Measurements from ENCODE around the gene ZSCAN10. TPM values are rescaled to one million over a fixed set of nuclear protein-coding genes. Genes with fewer than 3 reads are reported as not detected.

Gene ZSCAN10
- total RNA-seq, 1 experiment from 2014 or later: 207 TPM

DNA sequence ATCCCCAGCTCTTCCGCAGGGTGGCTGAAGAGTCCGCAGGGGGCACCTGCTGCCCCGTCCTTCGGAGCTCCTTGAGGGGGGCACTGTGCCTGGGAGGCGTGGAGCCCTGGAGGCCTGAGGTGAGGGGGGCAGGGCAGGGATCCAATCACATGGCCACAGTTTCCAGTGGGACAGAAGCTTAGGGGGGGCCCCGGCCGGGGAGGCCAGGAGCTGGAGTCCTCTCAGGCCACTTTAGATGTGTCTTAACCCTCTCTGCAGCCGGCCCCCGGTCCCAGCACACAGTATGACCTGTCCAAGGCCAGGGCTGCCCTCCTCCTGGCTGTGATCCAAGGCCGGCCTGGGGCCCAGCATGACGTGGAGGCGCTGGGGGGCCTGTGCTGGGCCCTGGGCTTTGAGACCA, 46.6 kb upstream of the ZSCAN10 start:
- H3K9me3 Mint-ChIP-seq: no peaks in the 10 kb centered on the region
- Histone ChIP-seq H3K56ac (ENCODE audit: insufficient read length, low read depth, low read length) (no peak overlapping the region), H3K14ac (ENCODE audit: insufficient read depth, low read length) (no peak overlapping the region), H3K4me2 (ENCODE audit: insufficient read depth, insufficient read length, low read length) (no peak overlapping the region), H3K4me1 (ENCODE audit: insufficient read depth, low read length) (no peaks in the 10 kb centered on the region), H3K23me2 (ENCODE audit: insufficient read length, low read depth, low read length, poor library complexity, severe bottlenecking) (peaks cover 5% of the 10 kb centered on the region), H2BK12ac (ENCODE audit: insufficient read length, low read depth, low read length) (no peak overlapping the region), H3K4ac (ENCODE audit: low read depth, low read length) (no peak overlapping the region), H3K79me2 (ENCODE audit: insufficient read depth, low read length) (no peaks in the 10 kb centered on the region), H4K8ac (replicated peaks; ENCODE audit: insufficient read length, low read depth, low read length) (no peak overlapping the region), H4K5ac (ENCODE audit: insufficient read length, low read depth, low read length) (no peak overlapping the region), H2BK120ac (ENCODE audit: low read depth, low read length, poor library complexity, severe bottlenecking) (no peak overlapping the region), H3K23ac (ENCODE audit: insufficient read length, low read depth, low read length) (no peak overlapping the region), H3K79me1 (ENCODE audit: insufficient read depth, low read depth, low read length, poor library complexity, severe bottlenecking) (no peaks in the 10 kb centered on the region), H3K27ac (ENCODE audit: insufficient read length, low read depth, low read length) (no peak overlapping the region), H3T11ph (ENCODE audit: low read length) (no peak overlapping the region), H3K18ac (ENCODE audit: insufficient read length, low read depth, low read length) (no peak overlapping the region), H4K20me1 (ENCODE audit: control insufficient read depth, insufficient read depth, insufficient read length) (no peaks in the 10 kb centered on the region), H2AFZ (ENCODE audit: low read length) (no peak overlapping the region), H4K91ac (ENCODE audit: insufficient read length, low read depth, low read length) (no peak overlapping the region), H2BK5ac (ENCODE audit: insufficient read length, low read length) (no peak overlapping the region), H3K9ac (ENCODE audit: extremely low read depth, insufficient read length, low read length) (no peak overlapping the region), H2BK20ac (ENCODE audit: low read depth, low read length, poor library complexity, severe bottlenecking) (no peak overlapping the region), H2AK5ac (ENCODE audit: insufficient read length, low read length) (no peak overlapping the region), H2BK15ac (ENCODE audit: low read depth, low read length) (no peak overlapping the region), H3K9me3 (ENCODE audit: control insufficient read depth, low read depth, low read length) (no peaks in the 10 kb centered on the region), H3K27me3 (ENCODE audit: insufficient read depth, low read length) (no peaks in the 10 kb centered on the region)
- H3K4me3 Mint-ChIP-seq: no peak overlapping the region
- WGBS (ENCODE audit: extremely low coverage, insufficient read length, low lambda C conversion rate): no CpG with 5 or more reads among the region's 12 CpGs
- peaks cover 5 to 16% (median 12%) of the 10 kb centered on the region in 3 experiments; a peak in 4 of 7 replicates for H3K36me3 Mint-ChIP-seq (ENCODE audit: insufficient read depth in 1 of 3, low read depth in 3 of 3)
- no peak overlapping the region for H3K27ac Mint-ChIP-seq
- peaks cover 33% of the 10 kb centered on the region for H3K27me3 Mint-ChIP-seq (ENCODE audit: low read depth)
- DNase-seq: no peak
- TF ChIP-seq CTCF (conservative IDR thresholded peaks at IDR 0.05): no peak
- H3K4me1 Mint-ChIP-seq: peaks cover 5 to 8% of the 10 kb centered on the region in 2 experiments; a peak in 3 of 4 replicates

Measured in H9 (cell line).